Keratinocyte (primary cell): ENCODE results near the gene GYG2.
"Not testable (repeated sequence)": the region's sequence is repeated elsewhere in the genome, so short reads cannot be mapped to it uniquely, and the experiment has no call there.

Experiments used
- EZH2 ChIP-seq: IDR thresholded peaks from one replicate; pipeline ENCODE4 v1.6.1; 2012; ENCODE audit warnings: inconsistent platforms, mild to moderate bottlenecking, low read length, moderate library complexity
- TF ChIP-seq, protein P1 (sequence below), 3 experiments: IDR thresholded peaks in 1 of 3; conservative IDR thresholded peaks in 1 of 3; optimal IDR thresholded peaks in 1 of 3; 2 replicates in 2 of 3; 3 replicates in 1 of 3; pipeline versions ENCODE3 to v1.5.1; 2011; ENCODE audit warnings: low read length in 3 of 3, mild to moderate bottlenecking in 3 of 3, moderate library complexity in 2 of 3, control low read depth in 1 of 3, inconsistent platforms in 1 of 3; ENCODE audit not compliant: insufficient read depth in 2 of 3; ENCODE audit errors: extremely low read depth in 1 of 3

GRCh38 chrX:2780472-2781225 lies 48.1 kb upstream of the GYG2 start:
- TF ChIP-seq, protein P1, sequence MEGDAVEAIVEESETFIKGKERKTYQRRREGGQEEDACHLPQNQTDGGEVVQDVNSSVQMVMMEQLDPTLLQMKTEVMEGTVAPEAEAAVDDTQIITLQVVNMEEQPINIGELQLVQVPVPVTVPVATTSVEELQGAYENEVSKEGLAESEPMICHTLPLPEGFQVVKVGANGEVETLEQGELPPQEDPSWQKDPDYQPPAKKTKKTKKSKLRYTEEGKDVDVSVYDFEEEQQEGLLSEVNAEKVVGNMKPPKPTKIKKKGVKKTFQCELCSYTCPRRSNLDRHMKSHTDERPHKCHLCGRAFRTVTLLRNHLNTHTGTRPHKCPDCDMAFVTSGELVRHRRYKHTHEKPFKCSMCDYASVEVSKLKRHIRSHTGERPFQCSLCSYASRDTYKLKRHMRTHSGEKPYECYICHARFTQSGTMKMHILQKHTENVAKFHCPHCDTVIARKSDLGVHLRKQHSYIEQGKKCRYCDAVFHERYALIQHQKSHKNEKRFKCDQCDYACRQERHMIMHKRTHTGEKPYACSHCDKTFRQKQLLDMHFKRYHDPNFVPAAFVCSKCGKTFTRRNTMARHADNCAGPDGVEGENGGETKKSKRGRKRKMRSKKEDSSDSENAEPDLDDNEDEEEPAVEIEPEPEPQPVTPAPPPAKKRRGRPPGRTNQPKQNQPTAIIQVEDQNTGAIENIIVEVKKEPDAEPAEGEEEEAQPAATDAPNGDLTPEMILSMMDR (optimal IDR thresholded peaks at IDR 0.05 in 1 of 3, IDR thresholded peaks at IDR 0.05 in 1 of 3, conservative IDR thresholded peaks at IDR 0.05 in 1 of 3; ENCODE audit: extremely low read depth in 1 of 3, insufficient read depth in 2 of 3, low read length in 3 of 3): not testable (repeated sequence)
- TF ChIP-seq EZH2: not testable (repeated sequence)
